ENCODE data around the gene ARPC1A. TPM values are rescaled to one million over a fixed set of nuclear protein-coding genes. Genes with fewer than 3 reads are reported as not detected.
A peak's percentile ranks its signal among the peaks of the same experiment; 100 is the strongest.

ARPC1A gene
- total RNA-seq, 1 donor from 2014 or later = 72.4 TPM

DNA sequence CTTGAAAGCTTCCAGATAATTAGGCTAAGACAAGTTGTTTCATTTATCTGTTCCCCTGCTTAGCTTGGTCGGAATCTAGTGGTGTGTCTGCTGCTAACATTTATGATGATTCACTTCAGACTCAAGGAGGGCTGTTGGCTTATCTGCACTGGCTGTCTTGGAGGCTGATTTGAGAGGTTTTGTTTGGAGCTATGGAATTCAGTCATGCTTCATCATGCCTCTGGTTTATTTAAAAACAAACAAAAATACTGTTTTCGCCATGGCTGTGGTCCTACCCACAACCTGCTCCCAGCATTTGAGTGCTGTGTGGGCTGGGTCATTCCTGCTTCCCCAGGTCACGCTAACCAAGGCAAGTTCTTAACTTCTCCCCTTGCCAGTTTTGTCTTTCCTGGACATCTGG, 37.1 kb downstream of the ARPC1A start:
- H3K36me3 Mint-ChIP-seq (ENCODE audit: low read depth) = peaks cover 49% of the 10 kb centered on the region
- no peaks in the 10 kb centered on the region for H3K4me1 Mint-ChIP-seq (ENCODE audit: low read depth)
- no peak overlapping the region for H3K4me3 Mint-ChIP-seq
- intact Hi-C loops (cut with micrococcal nuclease) = no loop called here
- no peaks in the 10 kb centered on the region for H3K9me3 Mint-ChIP-seq
- H3K27ac Mint-ChIP-seq = no peak overlapping the region
- no peak for DNase-seq (ENCODE audit: low spot score)
- H3K27me3 Mint-ChIP-seq (ENCODE audit: insufficient read depth) = no peaks in the 10 kb centered on the region

DNA sequence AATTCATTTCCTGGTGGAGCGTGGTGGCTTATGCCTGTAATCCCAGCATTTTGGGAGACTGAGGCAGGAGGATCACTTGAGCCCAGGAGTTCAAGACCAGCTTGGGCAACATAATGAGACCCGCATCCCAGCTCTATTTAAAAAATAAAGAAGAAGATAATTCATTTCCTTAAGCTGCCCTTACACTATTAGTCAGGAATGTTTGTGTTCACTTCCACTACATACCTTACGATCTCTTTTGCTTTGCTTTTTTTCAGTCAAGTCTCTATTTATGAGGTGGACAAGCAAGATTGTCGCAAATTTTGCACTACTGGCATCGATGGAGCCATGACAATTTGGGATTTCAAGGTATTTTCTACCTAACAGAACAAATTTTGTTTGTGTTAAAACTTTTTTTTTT, 37.6 kb downstream of the ARPC1A start:
- intact Hi-C loops (cut with micrococcal nuclease) = no loop called here
- H3K9me3 Mint-ChIP-seq = no peaks in the 10 kb centered on the region

DNA sequence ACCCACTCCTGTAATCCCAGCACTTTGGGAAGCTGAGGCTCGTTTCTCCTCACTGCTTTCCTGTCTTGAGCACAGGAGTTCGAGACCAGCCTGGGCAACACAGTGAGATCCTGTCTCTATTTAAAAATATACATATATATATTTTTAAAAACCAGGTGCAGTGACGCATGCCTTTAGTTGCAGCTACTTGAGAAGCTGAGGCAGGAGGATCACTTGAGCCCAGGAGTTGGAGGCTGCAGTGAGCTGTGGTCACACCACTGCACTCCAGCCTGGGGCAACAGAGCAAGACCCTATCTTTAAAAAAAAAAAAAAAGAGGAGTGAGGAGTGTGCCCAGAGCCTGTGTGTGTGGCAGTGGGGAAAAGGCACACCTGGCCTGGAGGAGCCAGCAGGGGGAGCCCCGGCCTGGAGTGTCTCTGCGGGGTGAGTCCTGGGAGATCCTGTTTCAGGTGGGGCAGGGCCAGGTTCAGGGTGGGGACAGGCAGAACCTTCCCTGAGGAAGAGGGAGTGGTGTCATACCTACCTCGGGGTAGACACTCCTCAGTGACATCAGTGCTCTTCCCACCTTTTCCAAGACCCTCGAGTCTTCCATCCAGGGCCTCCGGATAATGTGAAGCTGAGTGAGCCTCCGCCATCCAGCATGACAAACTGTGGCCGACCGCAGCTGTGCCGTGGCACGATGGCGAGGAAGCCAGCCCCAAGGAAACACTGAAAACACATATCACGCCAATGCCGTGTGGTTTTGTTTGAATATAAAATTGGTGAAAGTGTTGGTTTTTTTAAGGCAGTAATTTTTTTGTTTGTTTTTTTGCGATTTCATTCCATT, 39.8 kb downstream of the ARPC1A start:
- intact Hi-C loops (cut with micrococcal nuclease) = loop anchor here (1.0 kb wide), 2 partner anchors 22 to 50 kb away; no protein-coding TSS in a partner anchor
- H3K36me3 Mint-ChIP-seq (ENCODE audit: low read depth) = peaks cover 41% of the 10 kb centered on the region
- H3K27ac Mint-ChIP-seq = no peak overlapping the region
- no peaks in the 10 kb centered on the region for H3K27me3 Mint-ChIP-seq (ENCODE audit: insufficient read depth)
- H3K9me3 Mint-ChIP-seq = no peaks in the 10 kb centered on the region
- peak; percentile 49 for DNase-seq (ENCODE audit: low spot score)
- H3K4me1 Mint-ChIP-seq (ENCODE audit: low read depth) = peaks cover 14% of the 10 kb centered on the region
- no peak overlapping the region for H3K4me3 Mint-ChIP-seq

More for the DNA sequence above, 37.6 kb downstream of the ARPC1A start:
- DNase-seq (ENCODE audit: low spot score) = no peak
- Mint-ChIP-seq H3K4me3 (no peak overlapping the region), H3K27me3 (ENCODE audit: insufficient read depth) (no peaks in the 10 kb centered on the region), H3K27ac (no peak overlapping the region), H3K36me3 (ENCODE audit: low read depth) (peaks cover 44% of the 10 kb centered on the region), H3K4me1 (ENCODE audit: low read depth) (no peaks in the 10 kb centered on the region)

DNA sequence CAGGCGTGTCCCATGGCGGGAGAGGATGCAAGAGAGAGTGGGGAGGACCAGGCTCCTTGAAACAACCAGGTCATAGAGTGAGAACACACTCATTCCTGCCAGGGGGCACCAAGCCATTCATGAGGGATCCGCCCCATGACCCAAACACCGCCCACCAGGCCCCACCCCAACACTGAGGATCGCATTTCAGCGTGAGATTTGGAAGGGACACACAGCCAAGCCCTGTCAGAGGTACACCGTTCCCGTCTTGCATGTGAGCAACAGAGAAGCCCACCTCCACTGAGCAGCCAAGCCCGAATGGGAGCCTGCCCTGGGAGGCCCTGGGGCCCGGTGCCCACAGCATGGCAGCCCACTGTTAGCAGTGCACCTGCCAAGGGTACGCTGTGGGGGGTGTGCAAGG, 40.9 kb downstream of the ARPC1A start:
- Mint-ChIP-seq H3K9me3 (no peaks in the 10 kb centered on the region), H3K27ac (peak overlapping the region; percentile 44), H3K4me1 (ENCODE audit: low read depth) (peaks cover 14% of the 10 kb centered on the region), H3K4me3 (no peak overlapping the region), H3K27me3 (ENCODE audit: insufficient read depth) (no peaks in the 10 kb centered on the region), H3K36me3 (ENCODE audit: low read depth) (peaks cover 33% of the 10 kb centered on the region)
- intact Hi-C loops (cut with micrococcal nuclease) = no loop called here
- no peak for DNase-seq (ENCODE audit: low spot score)

DNA sequence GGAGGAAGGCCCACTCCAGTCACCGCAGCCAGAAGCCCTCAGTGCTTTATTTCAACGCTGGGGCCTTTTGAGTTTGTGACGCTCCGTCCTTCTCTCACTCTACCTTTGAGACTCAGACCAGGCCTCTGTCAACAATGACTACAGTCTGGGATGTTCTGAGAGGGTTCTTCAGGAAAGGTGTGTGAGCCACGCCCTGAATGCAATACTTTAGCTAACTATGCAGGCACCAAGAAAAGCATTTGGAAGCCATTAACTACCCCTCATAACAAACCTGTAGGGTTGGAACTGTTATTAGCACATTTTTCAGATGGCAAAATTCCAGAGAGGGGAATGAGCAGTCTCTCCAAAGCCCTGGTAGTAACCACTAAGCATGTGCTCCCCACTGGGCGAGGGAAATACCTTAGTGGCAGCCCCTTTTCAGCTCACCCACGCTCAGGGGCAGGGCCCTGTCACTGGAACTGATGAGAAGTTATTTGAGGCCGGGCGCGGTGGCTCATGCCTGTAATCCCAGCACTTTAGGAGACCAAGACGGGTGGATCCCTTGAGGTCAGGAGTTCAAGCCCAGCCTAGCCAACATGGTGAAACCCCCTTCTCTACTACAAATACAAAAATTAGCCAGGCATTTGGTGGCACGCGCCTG, 43.2 kb downstream of the ARPC1A start:
- Mint-ChIP-seq H3K9me3 (no peaks in the 10 kb centered on the region), H3K4me3 (no peak overlapping the region), H3K27ac (peak overlapping the region; percentile 35), H3K36me3 (ENCODE audit: low read depth) (peaks cover 25% of the 10 kb centered on the region), H3K4me1 (ENCODE audit: low read depth) (peaks cover 14% of the 10 kb centered on the region), H3K27me3 (ENCODE audit: insufficient read depth) (no peaks in the 10 kb centered on the region)
- DNase-seq (ENCODE audit: low spot score) = no peak
- intact Hi-C loops (cut with micrococcal nuclease) = no loop called here

- no peaks in the 10 kb centered on the region for H3K27me3 Mint-ChIP-seq (ENCODE audit: insufficient read depth)
- no peak for DNase-seq (ENCODE audit: low spot score)
- H3K9me3 Mint-ChIP-seq = no peaks in the 10 kb centered on the region
Measured at GRCh38 chr7:99369767-99370391, 44.2 kb downstream of the ARPC1A start.

DNA sequence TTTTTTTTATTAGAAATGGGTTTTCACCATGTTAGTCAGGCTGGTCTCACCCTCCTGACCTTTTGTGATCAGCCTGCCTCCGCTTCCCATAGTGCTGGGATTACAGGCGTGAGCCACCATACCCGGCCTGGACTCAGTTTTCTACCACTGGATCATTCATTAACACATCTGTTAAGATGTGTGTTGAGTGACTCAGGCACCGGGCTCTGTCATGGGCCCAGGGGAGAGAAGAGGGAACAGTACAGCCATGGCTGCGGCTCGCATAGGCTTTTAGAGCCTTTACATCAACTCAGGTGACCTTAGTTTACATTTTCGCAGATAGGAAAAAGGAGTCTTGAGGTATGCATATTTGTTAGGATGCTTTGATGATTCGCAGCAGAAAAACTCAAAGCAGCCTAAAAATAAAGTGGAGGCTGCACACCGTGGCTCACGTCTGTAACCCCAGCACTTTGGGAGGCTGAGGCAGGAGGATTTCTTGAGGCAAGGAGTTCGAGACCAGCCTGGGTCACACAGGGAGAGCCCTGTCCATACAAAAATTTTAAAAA, 45.8 kb downstream of the ARPC1A start:
- intact Hi-C loops (cut with micrococcal nuclease) = loop anchor here (5.0 kb wide), 1 partner anchor 229 kb away; the partner anchor contains the start of gene SMURF1
- no peaks in the 10 kb centered on the region for H3K9me3 Mint-ChIP-seq
- H3K27ac Mint-ChIP-seq = no peak overlapping the region
- peaks cover 14% of the 10 kb centered on the region for H3K4me1 Mint-ChIP-seq (ENCODE audit: low read depth)
- peaks cover 12% of the 10 kb centered on the region for H3K36me3 Mint-ChIP-seq (ENCODE audit: low read depth)
- H3K4me3 Mint-ChIP-seq = no peak overlapping the region
- no peak for DNase-seq (ENCODE audit: low spot score)
- no peaks in the 10 kb centered on the region for H3K27me3 Mint-ChIP-seq (ENCODE audit: insufficient read depth)

More at GRCh38 chr7:99369767-99370391, 44.2 kb downstream of the ARPC1A start:
- no peak overlapping the region for H3K4me3 Mint-ChIP-seq
- no peak overlapping the region for H3K27ac Mint-ChIP-seq
- peaks cover 21% of the 10 kb centered on the region for H3K36me3 Mint-ChIP-seq (ENCODE audit: low read depth)
- peaks cover 14% of the 10 kb centered on the region for H3K4me1 Mint-ChIP-seq (ENCODE audit: low read depth)
- intact Hi-C loops (cut with micrococcal nuclease) = loop anchor here (5.0 kb wide), 1 partner anchor 228 kb away; the partner anchor contains the start of gene SMURF1

DNA sequence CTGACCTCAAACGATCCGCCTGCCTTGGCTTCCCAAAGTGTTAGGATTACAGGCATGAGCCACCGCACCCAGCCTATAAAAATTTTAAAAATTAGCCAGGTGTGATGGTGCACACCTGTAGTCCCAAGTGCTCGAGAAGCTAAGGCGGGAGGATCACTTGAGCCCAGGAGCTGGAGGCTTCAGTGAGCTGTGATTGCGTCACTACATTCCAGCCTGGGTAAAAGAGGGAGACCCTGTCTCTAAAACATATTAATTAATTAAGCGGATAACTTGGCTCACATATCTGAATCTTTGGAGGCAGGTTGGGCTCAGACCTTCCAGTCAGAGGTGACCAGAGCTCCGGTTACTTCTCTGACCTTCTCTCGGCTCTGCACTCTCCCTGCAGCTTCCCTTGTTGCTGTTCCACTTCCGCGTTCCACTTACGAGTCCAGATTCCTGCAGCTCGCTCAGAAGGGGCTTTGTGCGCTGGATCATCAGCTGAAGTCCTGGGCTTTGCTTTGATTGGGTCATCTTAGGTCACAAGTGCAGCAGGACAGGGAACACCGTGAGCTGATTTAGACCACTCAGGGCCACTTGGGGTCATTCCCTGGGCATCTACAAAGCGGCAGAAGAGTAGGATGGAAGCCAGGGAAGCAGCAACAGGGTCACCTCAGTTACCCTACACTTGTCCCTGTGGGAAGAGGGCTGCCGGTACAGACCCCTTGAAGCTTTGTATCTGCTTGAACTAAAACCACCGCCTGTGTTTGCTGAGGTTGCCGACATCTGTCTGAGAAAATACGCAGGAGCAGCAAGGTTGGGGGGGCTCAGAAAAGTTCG, 46.8 kb downstream of the ARPC1A start:
- peak overlapping the region; percentile 78 for H3K4me3 Mint-ChIP-seq
- H3K27me3 Mint-ChIP-seq (ENCODE audit: insufficient read depth) = no peaks in the 10 kb centered on the region
- H3K36me3 Mint-ChIP-seq (ENCODE audit: low read depth) = peaks cover 9% of the 10 kb centered on the region
- no peaks in the 10 kb centered on the region for H3K9me3 Mint-ChIP-seq
- no peak for DNase-seq (ENCODE audit: low spot score)
- peaks cover 14% of the 10 kb centered on the region for H3K4me1 Mint-ChIP-seq (ENCODE audit: low read depth)
- H3K27ac Mint-ChIP-seq = peak overlapping the region; percentile 71
- intact Hi-C loops (cut with micrococcal nuclease) = loop anchor here (5.0 kb wide), 1 partner anchor 230 kb away; the partner anchor contains the start of gene SMURF1

- intact Hi-C loops (cut with micrococcal nuclease) = loop anchor here (1.0 to 5.0 kb wide), 4 partner anchors 19 to 231 kb away; partner anchors contain the start of genes ARPC1A, BUD31, PDAP1 and SMURF1
- peaks cover 14% of the 10 kb centered on the region for H3K4me1 Mint-ChIP-seq (ENCODE audit: low read depth)
- peak overlapping the region; percentile 86 for H3K4me3 Mint-ChIP-seq
- no peak for DNase-seq (ENCODE audit: low spot score)
- H3K27ac Mint-ChIP-seq = peak overlapping the region; percentile 71
- peaks cover 16% of the 10 kb centered on the region for H3K36me3 Mint-ChIP-seq (ENCODE audit: low read depth)
- H3K27me3 Mint-ChIP-seq (ENCODE audit: insufficient read depth) = no peaks in the 10 kb centered on the region
- no peaks in the 10 kb centered on the region for H3K9me3 Mint-ChIP-seq
Measured at GRCh38 chr7:99373091-99374066, 47.7 kb downstream of the ARPC1A start.

GRCh38 chr7:99374111-99375064, 48.7 kb downstream of the ARPC1A start, which contains the start of gene ARPC1B:
TSS of gene ARPC1B (plus strand) at chr7:99374730. CDS start at chr7:99385715, 10,985 bp downstream.
- Mint-ChIP-seq H3K36me3 (ENCODE audit: low read depth) (peaks cover 13% of the 10 kb centered on the region), H3K4me3 (peak within 1 kb of the TSS; percentile 86), H3K27ac (peak within 1 kb of the TSS; percentile 72), H3K9me3 (no peaks in the 10 kb centered on the region), H3K27me3 (ENCODE audit: insufficient read depth) (no peaks in the 10 kb centered on the region), H3K4me1 (ENCODE audit: low read depth) (peaks cover 15% of the 10 kb centered on the region)
- intact Hi-C loops (cut with micrococcal nuclease) = loop anchor here (1.0 to 5.0 kb wide), 4 partner anchors 18 to 232 kb away; partner anchors contain the start of genes ARPC1A, BUD31, PDAP1 and SMURF1
- peak; percentile 77 for DNase-seq (ENCODE audit: low spot score)
